LNCAP (cell line): ENCODE results near the gene KCNA10.

Experiments used
- TF ChIP-seq, protein P1 (sequence below): fragments of 450-650 bp; IDR thresholded peaks from 2 replicates; pipeline ENCODE4 v1.5.1; 2017; ENCODE audit warnings: mild to moderate bottlenecking

Gene KCNA10

DNA sequence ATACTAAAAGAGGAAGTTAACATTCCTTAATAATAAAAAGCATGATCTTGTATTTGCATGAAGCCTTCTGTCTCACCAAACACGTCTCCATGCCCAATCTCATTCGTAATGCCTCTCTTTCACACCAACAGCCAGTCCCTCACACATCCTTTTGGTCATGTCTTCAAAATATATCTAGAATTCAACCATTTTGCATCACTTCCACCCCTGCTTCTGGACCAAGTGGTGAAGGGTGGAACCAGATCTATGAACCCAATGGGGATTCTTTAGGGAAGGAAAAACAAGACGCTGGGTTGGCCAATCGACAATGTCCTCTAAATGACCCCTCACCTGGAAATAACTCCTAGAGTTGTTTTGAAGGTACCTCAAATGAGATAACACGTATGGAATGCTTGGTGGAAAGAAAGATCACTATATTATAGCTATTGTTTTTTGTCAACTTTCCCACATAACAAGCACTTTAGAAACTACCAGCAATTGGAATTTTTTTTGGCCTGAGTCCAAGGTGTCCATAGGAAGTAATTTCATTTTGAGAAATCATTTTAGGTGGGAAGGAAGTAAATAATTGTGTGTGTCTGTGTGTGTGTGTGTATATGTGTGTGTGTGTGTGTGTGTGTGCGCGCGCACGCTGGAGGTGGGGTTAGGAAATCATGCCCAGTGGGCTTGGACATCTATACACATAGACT lies at the start of gene KCNA10:
Gene KCNA10 (minus strand): TSS at position 51 of the 686 bp plus-strand sequence. CDS start 388 bp downstream, outside the sequence.
- TF ChIP-seq, protein P1, sequence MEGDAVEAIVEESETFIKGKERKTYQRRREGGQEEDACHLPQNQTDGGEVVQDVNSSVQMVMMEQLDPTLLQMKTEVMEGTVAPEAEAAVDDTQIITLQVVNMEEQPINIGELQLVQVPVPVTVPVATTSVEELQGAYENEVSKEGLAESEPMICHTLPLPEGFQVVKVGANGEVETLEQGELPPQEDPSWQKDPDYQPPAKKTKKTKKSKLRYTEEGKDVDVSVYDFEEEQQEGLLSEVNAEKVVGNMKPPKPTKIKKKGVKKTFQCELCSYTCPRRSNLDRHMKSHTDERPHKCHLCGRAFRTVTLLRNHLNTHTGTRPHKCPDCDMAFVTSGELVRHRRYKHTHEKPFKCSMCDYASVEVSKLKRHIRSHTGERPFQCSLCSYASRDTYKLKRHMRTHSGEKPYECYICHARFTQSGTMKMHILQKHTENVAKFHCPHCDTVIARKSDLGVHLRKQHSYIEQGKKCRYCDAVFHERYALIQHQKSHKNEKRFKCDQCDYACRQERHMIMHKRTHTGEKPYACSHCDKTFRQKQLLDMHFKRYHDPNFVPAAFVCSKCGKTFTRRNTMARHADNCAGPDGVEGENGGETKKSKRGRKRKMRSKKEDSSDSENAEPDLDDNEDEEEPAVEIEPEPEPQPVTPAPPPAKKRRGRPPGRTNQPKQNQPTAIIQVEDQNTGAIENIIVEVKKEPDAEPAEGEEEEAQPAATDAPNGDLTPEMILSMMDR = no peak

DNA sequence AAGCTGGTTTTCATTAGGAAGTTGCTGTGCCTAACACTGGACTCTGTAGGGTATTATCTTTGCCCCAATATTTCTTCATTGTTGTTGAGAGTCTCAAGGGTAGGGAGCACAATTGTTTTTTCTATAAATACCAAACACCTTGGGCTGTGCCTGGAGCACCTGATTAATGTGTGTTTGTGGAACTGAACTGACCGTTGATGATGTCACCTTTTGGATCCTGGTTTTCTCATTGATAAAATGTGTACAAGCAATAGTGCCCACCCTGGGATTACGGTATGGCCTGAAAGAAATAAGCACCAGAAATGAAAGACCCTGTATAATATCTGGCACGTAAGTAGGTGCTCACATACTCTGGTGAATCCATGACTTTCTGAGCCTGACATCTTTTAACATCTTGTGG lies 47.9 kb upstream of the KCNA10 start:
- TF ChIP-seq, protein P1 = no peak

DNA sequence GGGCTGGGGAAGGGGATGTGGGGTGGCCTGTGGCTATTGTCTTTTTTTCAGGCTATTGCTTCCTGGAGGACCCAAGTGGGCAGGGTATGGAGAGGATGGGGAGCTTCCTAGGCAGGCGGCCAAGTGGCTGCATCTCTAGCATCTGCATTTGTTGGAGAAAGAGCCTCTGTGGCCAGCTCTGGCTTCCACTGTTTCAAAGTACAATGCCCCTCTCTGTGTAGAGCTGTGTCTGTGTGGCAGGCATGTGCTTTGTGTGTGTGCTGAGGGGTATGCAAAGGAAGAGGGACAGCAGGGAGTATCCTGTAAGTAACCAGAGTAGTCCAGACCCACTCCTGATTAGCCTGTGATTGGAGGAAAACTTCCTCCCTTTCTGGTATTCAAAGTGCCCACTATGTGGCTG lies 46.6 kb upstream of the KCNA10 start:
- TF ChIP-seq, protein P1 = no peak

- TF ChIP-seq, protein P1 = no peak
Observed at GRCh38 chr1:110563089-110563488, 44.1 kb upstream of the KCNA10 start.

DNA sequence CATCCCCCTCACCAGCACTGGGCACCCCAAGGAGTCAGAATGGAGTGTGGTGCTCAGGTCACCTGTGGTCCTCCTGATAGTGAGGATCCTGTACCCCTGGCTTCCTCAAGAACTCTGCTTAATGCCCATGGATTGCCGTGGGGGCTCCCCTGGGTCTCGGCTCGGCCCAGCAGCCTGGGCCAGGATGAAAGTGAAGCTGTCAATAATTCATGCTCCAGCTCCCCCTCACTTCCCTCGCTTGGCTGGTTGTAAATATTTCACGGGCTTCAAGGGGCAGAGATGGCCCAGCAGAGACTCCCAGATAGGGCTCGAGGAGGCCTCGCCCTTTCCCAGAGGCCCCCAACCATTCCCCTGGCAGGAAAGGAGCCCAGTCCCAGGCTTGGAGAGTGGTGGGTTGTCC lies 42.6 kb upstream of the KCNA10 start:
- TF ChIP-seq, protein P1 = no peak

DNA sequence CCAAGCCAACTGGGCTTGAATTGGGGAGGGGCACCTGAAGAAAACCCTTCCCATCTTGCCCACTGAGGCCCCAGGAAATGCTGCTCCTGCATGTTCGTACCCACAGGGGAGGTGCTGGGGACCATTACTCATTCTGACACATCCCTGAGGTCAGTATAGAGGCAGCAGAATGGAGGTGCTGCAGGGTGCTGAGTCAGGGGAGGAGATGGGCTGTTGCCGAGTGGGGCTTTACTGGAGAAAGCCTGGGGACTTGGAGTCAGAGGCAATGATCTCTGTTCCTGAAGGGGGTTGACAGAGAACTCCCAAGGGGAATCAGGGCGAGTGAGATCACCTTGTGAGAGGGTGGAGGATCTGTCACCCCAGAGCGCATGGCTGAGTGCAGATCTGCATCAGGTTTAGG lies 40.2 kb upstream of the KCNA10 start:
- TF ChIP-seq, protein P1 = no peak

- TF ChIP-seq, protein P1 = no peak
Observed at GRCh38 chr1:110557481-110557880, 38.5 kb upstream of the KCNA10 start.

DNA sequence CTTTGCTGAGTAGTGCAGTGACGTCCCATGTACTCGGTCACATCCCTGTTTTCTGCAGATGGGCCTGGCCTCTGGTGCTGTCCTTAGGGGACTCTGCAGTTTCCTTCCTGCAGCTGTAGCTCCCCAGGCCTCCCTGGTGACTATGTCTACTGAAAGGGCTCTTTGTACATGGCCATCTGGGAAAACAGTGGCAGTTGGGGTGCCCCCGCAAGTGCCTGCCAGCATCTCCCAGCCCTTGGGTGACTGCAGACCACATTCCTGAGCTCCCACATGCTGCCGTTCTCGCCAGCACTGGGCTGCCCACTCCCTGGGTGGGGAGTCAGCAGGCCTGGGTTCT lies 37.5 kb upstream of the KCNA10 start:
- TF ChIP-seq, protein P1 = no peak
